ENCODE data around the gene COA3. TPM values are rescaled to one million over a fixed set of nuclear protein-coding genes. Genes with fewer than 3 reads are reported as not detected.

COA3 gene
- total RNA-seq, 1 donor from 2014 or later = 53.4 TPM

DNA sequence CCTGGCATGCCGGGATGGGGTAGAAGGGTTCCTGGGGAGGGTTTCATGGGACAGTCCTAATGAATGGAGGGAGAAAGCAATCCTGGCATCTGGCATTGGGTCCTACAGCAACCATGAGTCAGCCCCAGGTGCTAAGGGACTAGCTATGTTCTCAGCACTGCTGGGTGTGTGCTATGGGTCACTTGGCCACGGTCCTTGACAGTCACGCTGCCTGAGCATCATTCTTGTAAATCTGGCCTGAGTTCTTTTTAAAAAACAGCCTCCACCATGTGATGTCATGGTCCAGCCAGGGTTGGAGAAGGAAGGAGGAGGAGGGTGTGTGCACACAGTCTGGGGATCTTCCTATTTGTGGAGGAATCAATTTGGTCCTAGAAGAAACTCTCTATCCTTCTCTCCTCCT, 43.7 kb downstream of the COA3 start:
- no peak for DNase-seq (ENCODE audit: low read depth)

GRCh38 chr17:42751628-42752027, 46.9 kb downstream of the COA3 start:
- DNase-seq (ENCODE audit: low read depth) = no peak

- DNase-seq (ENCODE audit: low read depth) = no peak
These were observed 47.7 kb downstream of the COA3 start for GRCh38 chr17:42750739-42751344.

DNA sequence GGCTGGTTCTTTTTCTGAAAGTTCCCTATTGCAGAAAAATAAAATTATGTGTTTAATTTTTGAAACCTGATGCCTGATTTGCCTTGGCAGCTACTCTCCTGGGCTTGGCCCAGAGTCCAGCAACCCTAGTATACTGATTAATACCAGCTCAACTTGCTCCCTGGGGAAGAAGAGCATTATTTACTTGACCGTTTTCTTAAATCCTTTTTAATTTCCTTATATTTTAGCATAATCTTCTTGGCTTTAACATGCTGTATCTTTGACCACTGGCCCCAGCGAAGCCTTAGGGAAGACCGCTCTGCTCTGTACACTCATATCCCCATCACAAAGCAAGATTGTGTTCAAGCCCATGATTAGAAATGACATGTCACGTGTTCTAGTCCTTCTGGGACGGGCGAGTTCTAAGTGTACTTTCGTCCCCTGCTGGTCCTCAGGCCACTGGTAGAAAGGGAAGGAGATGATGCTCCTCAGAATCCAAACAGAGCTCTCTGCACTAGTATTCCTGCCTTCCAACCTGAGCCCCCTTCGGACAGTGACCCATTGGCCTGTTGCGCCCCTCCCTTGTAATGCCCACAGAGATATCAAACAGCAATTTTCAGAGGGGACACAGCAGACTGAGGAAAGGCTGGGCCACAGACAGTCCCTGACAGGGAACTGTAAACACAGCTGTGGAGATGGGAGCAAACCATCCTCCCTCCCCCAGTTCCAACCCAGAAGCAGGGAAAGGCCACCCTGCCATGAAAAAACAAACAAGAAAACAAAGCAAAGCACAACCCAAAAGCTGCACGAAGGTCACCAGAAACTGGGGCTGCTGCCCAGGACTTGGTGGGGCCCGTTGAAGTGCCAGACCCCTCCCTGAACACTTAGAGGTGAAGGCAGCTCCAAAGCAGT, 49.4 kb downstream of the COA3 start:
- no peak for DNase-seq (ENCODE audit: low read depth)

- no peak for DNase-seq (ENCODE audit: low read depth)
These were observed 50.1 kb downstream of the COA3 start for GRCh38 chr17:42748202-42748907.

Small RNAs within 50 kb of the gene (microRNA-seq; reads per million reads assigned to microRNA genes)
- gene MIR6781 = not detected

Other genes with a start within 250 kb of the COA3 start
- 0.56 and 0.88 TPM in 2 replicates for gene HSD17B1, start 245.8 kb downstream of the COA3 start, total RNA-seq
- gene COASY, start 236.6 kb downstream of the COA3 start, total RNA-seq = 23.7 and 24.4 TPM in 2 replicates
- gene MLX, start 231.6 kb downstream of the COA3 start, total RNA-seq = 41.1 and 47.1 TPM in 2 replicates
- 1.2 and 2.3 TPM in 2 replicates for gene PSMC3IP, start 221.0 kb downstream of the COA3 start, total RNA-seq
- gene RETREG3, start 189.3 kb downstream of the COA3 start, total RNA-seq = 44.5 and 60.6 TPM in 2 replicates
- 79.8 and 91.1 TPM in 2 replicates for gene TUBG1, start 189.0 kb downstream of the COA3 start, total RNA-seq
- 16.7 and 21.3 TPM in 2 replicates for gene TUBG2, start 139.4 kb downstream of the COA3 start, total RNA-seq
- 49.1 and 58.6 TPM in 2 replicates for gene PLEKHH3, start 121.7 kb downstream of the COA3 start, total RNA-seq
- gene CCR10, start 116.9 kb downstream of the COA3 start, total RNA-seq = 0.53 TPM in 1 of 2 replicates, not detected in the other
- 2.6 and 3.4 TPM in 2 replicates for gene CNTNAP1, start 116.2 kb downstream of the COA3 start, total RNA-seq
- gene EZH1, start 53.7 kb downstream of the COA3 start, total RNA-seq = 24.6 and 28.6 TPM in 2 replicates
- gene RAMP2, start 37.5 kb downstream of the COA3 start, total RNA-seq = 0.26 TPM in 1 of 2 replicates, not detected in the other
- gene VPS25, start 25.3 kb downstream of the COA3 start, total RNA-seq = 60.8 and 63.7 TPM in 2 replicates
- gene WNK4, start 18.1 kb downstream of the COA3 start, total RNA-seq = 0.16 TPM in 1 of 2 replicates, not detected in the other
- gene CNTD1, start 157 bp upstream of the COA3 start, total RNA-seq = not detected in 2 replicates
- gene BECN1, start 25.6 kb upstream of the COA3 start, total RNA-seq = 73.5 and 124 TPM in 2 replicates
- gene PSME3, start 34.7 kb upstream of the COA3 start, total RNA-seq = 88.9 and 103 TPM in 2 replicates
- gene AOC2, start 45.9 kb upstream of the COA3 start, total RNA-seq = 0.40 and 0.78 TPM in 2 replicates
- 0.47 and 0.67 TPM in 2 replicates for gene AOC3, start 52.5 kb upstream of the COA3 start, total RNA-seq
- not detected in 2 replicates for gene G6PC1, start 102.1 kb upstream of the COA3 start, total RNA-seq
- gene AARSD1, start 165.8 kb upstream of the COA3 start, total RNA-seq = 30.6 and 38.4 TPM in 2 replicates
- 28.8 and 29.1 TPM in 2 replicates for gene PTGES3L, start 181.4 kb upstream of the COA3 start, total RNA-seq
- gene RUNDC1, start 181.9 kb upstream of the COA3 start, total RNA-seq = 8.8 and 14.8 TPM in 2 replicates
- gene RPL27, start 199.7 kb upstream of the COA3 start, total RNA-seq = 1,015 and 1,025 TPM in 2 replicates
- 18.5 and 23.6 TPM in 2 replicates for gene IFI35, start 208.1 kb upstream of the COA3 start, total RNA-seq
- 346 and 366 TPM in 2 replicates for gene VAT1, start 223.7 kb upstream of the COA3 start, total RNA-seq
- gene RND2, start 226.5 kb upstream of the COA3 start, total RNA-seq = 0.35 and 0.78 TPM in 2 replicates